Progenitor cell of endocrine pancreas (in vitro differentiated cells): Measurements from ENCODE around the gene MBTPS1. TPM values are rescaled to one million over a fixed set of nuclear protein-coding genes. Genes with fewer than 3 reads are reported as not detected.
A peak's percentile ranks its signal among the peaks of the same experiment; 100 is the strongest.

Experiments used
- DNase-seq: peaks from one replicate; pipeline ENCODE4 v3.0.0; 2021; ENCODE audit warnings: low spot score; ENCODE audit not compliant: unreplicated experiment
- H3K27ac Mint-ChIP-seq: 2 replicates; pipeline ENCODE4 v1.8.0; 2021; ENCODE audit warnings: mild to moderate bottlenecking, moderate library complexity, mixed read lengths
- H3K27me3 Mint-ChIP-seq: 2 replicates; pipeline ENCODE4 v1.8.0; 2021; ENCODE audit warnings: mixed read lengths
- H3K36me3 Mint-ChIP-seq: 2 replicates; pipeline ENCODE4 v1.8.0; 2022; ENCODE audit warnings: mixed read lengths; ENCODE audit not compliant: insufficient read depth
- H3K4me1 Mint-ChIP-seq: 2 replicates; pipeline ENCODE4 v1.8.0; 2021; ENCODE audit warnings: low read depth, mixed read lengths
- H3K4me3 Mint-ChIP-seq: 2 replicates; pipeline ENCODE4 v1.8.0; 2021; ENCODE audit warnings: low read depth, mild to moderate bottlenecking, moderate library complexity, mixed read lengths
- H3K9me3 Mint-ChIP-seq: 2 replicates; pipeline ENCODE4 v1.8.0; 2021; ENCODE audit warnings: low read depth, mixed read lengths
- total RNA-seq: library from RNA; stranded (reverse); gene quantifications from 2 replicates; pipeline ENCODE4 v1.2.1, GENCODE V29; 2021
- TF ChIP-seq, protein P1 (sequence below): fragments of 200-600 bp; sonication (generic); IDR thresholded peaks from one replicate; pipeline ENCODE4 v1.5.0; 2021; ENCODE audit warnings: antibody characterized with exemption, mild to moderate bottlenecking; ENCODE audit not compliant: unreplicated experiment

Gene MBTPS1
- total RNA-seq, 1 donor from 2014 or later, result 94.7 TPM

DNA sequence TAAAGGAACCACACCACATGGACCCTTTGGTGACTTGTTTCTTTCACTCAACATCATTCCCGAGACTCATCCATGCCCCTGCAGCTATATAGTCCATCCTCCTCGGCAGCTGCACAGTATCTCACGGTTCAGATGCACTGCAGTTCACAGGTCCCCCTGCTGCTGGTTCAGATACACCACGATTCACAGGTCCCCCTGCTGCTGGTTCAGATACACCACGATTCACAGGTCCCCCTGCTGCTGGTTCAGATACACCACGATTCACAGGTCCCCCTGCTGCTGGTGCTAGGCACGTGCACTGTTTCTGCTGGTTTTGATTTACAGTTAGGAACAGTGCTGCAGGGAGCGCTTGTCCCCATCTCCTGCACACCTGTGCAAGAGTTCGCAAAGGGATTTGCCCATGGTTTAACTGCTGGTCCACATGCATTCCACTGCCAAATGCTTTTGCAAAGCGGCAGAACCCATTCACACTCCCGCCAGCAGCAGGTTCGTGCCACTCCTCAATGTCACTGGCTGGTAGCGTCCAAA is 24.5 kb upstream of the MBTPS1 start:
- no peak for DNase-seq
- H3K27ac Mint-ChIP-seq, result no peak overlapping the region
- H3K9me3 Mint-ChIP-seq, result no peaks in the 10 kb centered on the region
- peaks cover 6% of the 10 kb centered on the region for H3K36me3 Mint-ChIP-seq
- TF ChIP-seq, protein P1, sequence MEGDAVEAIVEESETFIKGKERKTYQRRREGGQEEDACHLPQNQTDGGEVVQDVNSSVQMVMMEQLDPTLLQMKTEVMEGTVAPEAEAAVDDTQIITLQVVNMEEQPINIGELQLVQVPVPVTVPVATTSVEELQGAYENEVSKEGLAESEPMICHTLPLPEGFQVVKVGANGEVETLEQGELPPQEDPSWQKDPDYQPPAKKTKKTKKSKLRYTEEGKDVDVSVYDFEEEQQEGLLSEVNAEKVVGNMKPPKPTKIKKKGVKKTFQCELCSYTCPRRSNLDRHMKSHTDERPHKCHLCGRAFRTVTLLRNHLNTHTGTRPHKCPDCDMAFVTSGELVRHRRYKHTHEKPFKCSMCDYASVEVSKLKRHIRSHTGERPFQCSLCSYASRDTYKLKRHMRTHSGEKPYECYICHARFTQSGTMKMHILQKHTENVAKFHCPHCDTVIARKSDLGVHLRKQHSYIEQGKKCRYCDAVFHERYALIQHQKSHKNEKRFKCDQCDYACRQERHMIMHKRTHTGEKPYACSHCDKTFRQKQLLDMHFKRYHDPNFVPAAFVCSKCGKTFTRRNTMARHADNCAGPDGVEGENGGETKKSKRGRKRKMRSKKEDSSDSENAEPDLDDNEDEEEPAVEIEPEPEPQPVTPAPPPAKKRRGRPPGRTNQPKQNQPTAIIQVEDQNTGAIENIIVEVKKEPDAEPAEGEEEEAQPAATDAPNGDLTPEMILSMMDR, result no peak
- peaks cover 26% of the 10 kb centered on the region for H3K4me1 Mint-ChIP-seq
- peaks cover 2% of the 10 kb centered on the region for H3K27me3 Mint-ChIP-seq
- H3K4me3 Mint-ChIP-seq, result no peak overlapping the region

DNA sequence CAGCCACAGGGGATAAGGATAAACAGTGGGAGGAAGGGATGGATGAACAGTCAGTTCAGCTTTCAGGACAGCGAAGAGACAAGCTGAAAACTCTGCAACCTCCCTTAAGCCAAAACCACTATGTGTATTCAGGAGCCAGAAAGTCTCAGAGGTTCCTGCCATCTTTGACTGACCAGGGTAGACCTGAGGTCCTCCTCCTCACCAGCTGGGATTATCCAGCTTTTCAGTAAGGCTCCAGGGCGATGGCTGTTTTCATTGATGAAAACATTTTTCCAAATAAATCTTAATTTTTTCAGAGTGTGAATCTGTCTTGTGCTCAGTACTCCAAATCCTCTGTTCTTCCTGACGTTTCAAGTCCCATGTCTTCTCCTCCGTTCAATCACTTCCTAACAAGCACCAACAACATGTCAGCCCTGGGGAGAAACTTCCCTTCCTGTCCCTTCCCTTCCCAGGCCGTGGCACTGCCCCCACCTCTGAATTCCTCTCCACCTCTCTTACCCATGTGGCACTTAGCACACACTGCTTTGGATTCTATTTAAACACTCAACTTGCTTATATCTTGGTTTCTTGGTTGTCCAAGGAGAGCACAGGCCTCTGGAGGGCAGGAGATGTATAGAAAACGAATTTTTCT is 23.0 kb upstream of the MBTPS1 start:
- peaks cover 26% of the 10 kb centered on the region for H3K4me1 Mint-ChIP-seq
- TF ChIP-seq, protein P1, result no peak
- no peak for DNase-seq
- H3K4me3 Mint-ChIP-seq, result no peak overlapping the region
- H3K27ac Mint-ChIP-seq, result peak overlapping the region; percentile 93
- H3K9me3 Mint-ChIP-seq, result no peaks in the 10 kb centered on the region
- no peaks in the 10 kb centered on the region for H3K27me3 Mint-ChIP-seq
- H3K36me3 Mint-ChIP-seq, result peaks cover 9% of the 10 kb centered on the region

DNA sequence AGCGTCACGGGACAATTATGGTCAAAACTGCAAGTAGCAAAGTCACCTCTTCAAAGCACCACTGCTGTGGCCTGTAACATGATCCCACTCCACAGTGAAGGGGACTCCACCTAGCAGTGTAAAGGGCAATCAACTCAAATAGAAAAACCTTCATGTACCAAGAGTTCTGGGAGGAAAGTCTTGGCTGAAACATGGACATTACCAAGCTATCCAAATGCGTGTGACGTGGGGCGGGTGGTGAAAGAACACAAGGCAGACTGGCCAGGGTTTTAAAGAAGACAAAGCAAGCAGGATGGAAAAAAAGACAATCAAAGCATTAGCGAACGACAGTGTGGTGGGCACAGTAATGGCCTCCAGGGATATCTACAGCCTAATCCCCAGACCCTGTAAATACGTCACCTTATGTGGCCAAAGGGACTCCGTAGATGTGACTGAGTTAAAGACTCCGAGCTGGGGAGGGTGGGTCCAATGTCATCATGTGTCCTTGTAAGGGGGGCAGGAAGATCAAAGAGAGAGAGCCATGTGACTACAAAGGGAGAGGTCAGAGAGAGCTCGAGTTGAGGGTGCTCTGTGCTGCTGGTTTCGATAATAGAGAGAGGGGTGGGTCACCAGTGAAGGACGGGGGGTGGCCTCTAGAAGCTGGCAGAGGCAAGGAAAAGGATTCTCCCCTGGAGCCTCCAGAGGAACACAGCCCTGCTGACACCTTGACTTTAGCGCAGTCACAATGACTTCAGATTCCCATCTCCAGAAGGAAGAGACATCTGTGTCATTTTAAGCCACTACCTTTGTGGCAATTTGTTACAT is 22.3 kb upstream of the MBTPS1 start:
- peaks cover 9% of the 10 kb centered on the region for H3K36me3 Mint-ChIP-seq
- no peaks in the 10 kb centered on the region for H3K9me3 Mint-ChIP-seq
- peak overlapping the region; percentile 43 for H3K4me3 Mint-ChIP-seq
- no peak for DNase-seq
- H3K27ac Mint-ChIP-seq, result peak overlapping the region; percentile 93
- peaks cover 25% of the 10 kb centered on the region for H3K4me1 Mint-ChIP-seq
- TF ChIP-seq, protein P1, result no peak
- no peaks in the 10 kb centered on the region for H3K27me3 Mint-ChIP-seq

DNA sequence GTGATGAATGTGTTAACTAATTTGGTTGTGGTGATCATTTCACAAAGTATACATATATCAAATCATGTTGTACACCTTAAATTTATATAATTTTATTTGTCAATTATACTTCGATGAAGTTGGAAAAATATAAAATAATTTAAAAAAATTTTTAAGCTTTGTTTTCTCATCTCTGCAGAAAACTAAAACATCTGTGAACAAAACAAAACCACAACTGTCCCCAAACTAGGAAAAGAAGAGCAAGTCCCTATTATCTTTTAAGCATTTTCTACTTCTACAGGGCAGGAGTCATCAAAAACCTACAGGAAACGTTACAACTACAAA is 21.7 kb upstream of the MBTPS1 start:
- no peak overlapping the region for H3K4me3 Mint-ChIP-seq
- no peak for DNase-seq
- no peaks in the 10 kb centered on the region for H3K27me3 Mint-ChIP-seq
- H3K36me3 Mint-ChIP-seq, result peaks cover 11% of the 10 kb centered on the region
- H3K4me1 Mint-ChIP-seq, result peaks cover 24% of the 10 kb centered on the region
- peak overlapping the region; percentile 93 for H3K27ac Mint-ChIP-seq
- H3K9me3 Mint-ChIP-seq, result no peaks in the 10 kb centered on the region
- TF ChIP-seq, protein P1, result no peak

DNA sequence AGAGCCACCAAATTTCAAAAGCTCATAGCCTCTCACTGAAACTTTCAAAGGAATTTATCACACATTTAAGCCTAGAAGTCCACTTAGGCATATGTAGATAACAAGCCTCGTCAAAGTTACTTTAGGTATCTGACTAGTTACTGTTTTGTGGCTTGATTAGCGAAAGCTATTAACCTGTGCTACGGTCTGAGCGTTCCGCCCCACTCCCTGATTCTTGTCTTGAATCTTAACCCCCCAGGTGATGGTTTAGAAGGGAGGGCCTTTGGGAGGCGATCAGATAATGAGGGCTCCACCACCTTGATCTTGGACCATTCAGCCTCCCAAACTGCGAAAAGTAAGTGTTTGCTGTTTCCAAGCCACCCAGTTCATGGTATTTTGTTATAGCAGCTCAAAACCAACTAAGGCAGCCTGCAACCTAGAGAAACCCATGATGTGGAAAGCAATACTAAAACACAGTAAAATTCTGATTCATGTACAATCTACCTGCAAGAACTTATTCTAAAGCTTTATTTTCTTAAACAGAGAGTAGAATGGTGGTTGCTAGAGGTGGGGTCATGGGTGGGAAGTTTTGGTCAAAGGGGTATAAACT is 21.1 kb upstream of the MBTPS1 start:
- Mint-ChIP-seq H3K27me3 (no peaks in the 10 kb centered on the region), H3K9me3 (no peaks in the 10 kb centered on the region), H3K36me3 (peaks cover 7% of the 10 kb centered on the region), H3K4me3 (no peak overlapping the region), H3K27ac (no peak overlapping the region), H3K4me1 (peaks cover 24% of the 10 kb centered on the region)
- DNase-seq, result no peak
- TF ChIP-seq, protein P1, result no peak
